GM19035 (cell line): ENCODE results near the gene WIPF2.
"Not testable (repeated sequence)": the region's sequence is repeated elsewhere in the genome, so short reads cannot be mapped to it uniquely, and the experiment has no call there.

Experiments used
- ATAC-seq: cut with Tn5 transposase; IDR thresholded peaks from one replicate; pipeline ENCODE4 v1.9.1; 2021; ENCODE audit not compliant: unreplicated experiment

WIPF2 gene

DNA sequence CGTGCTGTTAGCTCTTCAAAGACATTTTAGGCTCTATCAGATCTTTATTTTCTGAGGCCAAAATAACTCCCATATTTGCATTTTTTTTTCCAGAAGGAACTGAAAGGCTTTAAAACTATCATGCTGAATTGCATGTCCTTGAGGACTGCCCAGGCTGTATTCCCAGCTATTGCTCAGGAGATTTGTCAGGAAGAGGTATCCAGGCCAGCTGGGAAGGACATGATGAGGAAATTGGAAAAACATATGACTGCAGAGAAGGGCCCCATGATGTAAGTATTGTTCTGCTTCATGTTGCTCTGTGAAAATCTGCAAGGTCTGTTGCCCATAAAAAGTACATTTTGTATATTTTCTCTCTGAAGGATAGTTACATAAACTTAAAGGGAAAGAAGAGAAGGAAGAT, 74.3 kb downstream of the WIPF2 start:
- ATAC-seq, result no peak

DNA sequence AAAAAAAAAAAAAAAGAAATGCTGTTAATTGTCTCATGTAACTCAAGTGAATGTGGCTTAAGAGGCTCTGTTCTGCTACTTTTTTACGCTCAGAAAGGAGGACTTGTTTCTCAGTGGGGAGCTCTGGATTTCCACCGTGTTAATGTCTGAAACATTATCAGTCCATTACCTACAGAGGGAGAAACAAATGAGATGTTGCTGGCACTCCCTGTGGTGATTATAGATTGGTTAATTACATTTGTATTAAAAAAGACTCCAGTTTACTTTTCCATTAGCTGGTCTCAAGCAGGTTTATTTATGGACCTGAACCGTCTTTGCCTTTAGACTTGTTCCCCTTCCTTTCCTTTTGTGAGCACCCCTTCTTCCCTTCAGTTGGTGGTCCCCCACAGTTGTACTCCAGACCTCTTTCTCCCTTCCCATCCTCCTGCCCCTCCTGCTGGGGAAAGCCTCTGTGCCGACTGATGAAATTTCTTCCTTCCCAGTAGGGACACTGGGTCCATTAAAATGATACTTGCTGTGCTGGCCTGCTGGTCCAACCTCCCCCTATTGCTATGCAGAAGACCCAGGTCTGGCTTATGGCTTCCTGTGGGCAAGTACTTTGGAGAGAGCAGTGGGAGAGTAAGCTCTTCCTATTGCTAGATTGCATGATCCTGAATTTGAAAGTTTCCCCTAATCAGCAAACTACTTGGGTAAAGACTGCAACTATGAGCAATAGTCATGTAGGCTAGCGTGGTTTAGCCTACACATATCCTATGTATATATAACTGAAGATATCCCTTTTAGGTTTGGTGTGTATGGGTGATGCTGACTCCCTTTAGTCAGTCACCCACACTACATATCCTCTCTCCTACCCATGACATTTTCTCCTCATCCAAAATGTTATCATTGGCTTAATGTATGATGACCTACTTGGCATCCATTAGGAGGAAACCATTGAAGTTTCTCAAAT, 76.7 kb downstream of the WIPF2 start:
- no peak for ATAC-seq

DNA sequence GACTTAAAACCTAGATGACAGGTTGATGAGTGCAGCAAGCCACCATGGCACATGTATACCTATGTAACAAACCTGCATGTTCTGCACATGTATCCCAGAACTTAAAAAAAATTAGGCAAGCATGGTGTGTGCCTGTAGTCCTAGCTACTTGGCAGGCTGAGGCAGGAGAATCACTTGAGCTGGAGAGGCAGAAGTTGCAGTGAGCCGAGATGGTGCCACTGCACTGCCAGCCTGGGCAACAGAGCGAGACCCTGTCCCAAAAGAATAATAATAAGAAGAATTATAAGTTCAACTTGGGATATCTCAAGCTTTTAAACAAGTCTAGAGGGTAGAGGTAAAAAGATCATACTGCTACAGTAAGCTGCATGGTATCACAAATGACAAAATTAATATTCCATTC, 78.4 kb downstream of the WIPF2 start:
- no peak for ATAC-seq

DNA sequence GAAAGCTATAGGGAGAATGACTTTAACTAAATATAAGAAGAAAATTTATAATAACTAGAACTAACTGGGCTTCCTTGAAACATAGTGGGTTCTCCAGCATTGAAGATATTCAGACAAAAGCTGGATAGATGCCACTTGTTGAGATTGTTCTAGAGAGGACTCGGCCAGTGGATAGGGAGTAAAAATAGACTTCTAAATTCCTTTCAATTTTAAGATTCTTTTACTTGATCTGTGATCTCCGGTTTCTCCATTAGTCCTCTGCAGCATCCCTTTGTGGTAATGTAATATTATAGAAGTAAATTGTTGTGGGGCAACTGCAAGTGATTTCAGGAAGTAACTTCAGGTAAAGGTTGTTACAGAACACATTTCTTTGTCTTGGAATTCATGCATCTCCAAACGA, 79.6 kb downstream of the WIPF2 start:
- ATAC-seq, result no peak

DNA sequence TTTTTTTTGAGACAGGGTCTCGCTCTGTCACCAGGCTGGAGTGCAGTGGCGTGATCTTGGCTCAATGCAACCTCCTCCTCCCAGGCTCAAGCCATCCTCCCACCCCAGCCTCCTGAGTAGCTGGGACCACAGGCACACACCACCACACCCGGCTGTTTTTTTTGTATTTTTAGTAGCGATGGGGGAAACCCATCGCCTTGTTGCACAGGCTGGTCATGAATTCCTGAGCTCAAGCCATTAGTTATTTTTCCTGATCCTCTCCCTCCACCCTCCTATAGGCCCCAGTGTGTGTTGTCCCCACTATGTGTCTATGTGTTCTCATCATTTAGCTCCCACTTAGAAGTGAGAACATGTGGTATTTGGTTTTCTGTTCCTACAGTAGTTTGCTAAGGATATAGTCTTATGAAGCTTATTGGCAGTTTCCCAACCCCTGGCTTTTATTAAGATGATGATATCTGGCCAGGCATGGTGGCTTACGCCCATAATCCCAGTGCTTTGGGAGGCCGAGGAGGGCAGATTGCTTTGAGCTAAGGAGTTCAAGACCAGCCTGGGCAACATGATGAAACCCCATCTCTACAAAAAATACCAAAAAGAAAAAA, 80.2 kb downstream of the WIPF2 start:
- not testable (repeated sequence) for ATAC-seq

DNA sequence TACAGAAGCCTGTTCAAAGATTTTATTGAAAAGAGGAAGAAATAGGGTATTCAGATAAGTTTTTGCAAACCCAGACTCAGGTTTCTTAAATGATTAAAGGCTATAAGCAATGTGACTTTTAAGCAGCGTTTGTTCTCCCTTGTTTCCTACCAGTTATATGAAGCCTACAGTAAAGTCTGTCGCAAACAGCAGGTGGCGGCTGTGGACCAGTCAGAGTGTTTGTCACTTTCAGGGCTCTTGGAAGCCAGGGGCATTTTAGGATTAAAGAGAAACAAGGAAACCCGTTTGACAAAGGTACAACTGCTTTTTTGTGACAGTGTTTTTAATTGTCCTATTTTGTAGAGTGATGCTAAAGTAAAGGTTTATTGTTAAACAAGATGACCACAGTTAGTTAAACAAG, 82.2 kb downstream of the WIPF2 start:
- no peak for ATAC-seq

DNA sequence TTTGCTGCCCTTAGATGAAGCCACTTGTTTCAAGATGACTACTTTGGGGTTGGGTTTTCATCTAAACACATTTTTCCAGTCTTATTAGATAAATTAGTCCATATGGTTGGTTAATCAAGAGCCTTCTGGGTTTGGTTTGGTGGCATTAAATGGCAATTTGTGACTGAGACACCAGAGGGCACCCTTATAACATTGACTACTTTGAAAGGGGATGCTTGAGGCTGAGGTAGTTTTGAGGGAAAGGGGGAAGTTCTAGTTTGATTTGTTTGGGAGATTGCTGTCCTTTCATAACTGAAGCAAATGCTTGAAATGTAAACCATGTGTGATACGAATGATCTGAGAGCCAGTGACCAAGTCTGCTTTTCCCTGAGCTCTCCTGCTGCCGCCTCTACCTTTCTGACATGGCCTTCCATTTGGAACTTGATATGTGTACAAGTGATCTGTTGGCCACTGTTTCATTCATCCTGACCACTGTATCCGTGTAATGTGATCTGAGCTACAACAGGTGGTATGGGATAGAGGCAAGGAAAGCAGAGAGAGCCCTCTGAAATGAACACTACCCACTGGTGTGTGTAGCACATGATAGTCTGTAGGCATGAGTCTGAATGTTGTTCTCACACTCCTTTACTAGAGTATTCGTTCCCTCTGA, 84.0 kb downstream of the WIPF2 start:
- ATAC-seq, result no peak

DNA sequence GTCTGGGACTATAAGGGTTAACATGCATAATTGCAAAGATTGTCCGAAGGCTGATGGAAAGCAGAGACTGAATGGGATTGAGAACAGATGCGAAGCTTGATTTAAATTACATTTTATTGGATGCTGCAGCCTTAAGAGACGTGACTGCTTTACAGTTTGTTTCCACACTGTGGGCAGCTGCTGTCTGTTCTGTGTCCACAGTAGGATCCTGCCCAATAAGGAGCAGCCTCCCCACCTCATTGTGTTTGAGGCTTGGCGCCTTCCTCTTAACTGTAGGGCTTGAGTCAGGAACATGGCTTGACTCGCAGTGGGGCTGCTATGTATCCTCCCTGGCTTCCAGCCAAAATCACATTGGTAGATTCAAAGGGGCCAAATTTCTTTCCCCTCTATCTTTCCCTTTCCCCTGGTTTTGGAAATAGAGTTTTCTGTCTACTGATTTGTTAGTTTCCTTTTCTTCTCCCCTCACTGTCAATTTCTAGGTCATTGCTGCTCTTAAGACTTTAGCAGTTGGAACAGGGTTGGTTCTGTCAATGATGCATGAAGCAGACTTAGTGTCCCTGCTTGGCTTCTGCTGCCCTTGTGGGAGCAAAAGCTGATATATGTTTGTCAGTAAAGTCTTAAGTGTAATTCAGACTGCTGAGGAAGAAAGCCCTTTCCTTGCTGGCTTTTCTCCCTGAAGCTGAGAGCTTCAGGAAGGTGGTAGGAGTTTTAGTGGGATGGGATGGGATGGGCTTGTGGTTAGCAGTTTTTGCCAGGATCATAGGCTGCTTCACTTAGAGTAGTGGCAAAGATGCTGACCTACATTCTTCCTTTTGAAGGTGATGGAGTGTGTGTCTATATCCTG, 84.8 kb downstream of the WIPF2 start:
- ATAC-seq, result no peak

DNA sequence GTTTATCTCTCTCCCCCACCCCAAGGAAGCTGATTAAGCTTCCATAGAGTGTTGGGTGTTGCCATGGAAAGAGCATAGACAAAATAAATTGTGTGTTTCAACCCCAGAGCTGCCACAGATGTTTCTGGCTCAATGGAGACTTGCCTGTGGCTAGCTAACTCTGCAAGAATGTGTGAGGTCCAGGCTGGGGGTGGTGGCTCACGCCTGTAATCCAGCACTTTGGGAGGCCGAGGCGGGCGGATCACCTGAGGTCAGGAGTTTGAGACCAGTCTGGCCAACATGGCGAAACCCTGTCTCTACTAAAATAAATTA, 85.4 kb downstream of the WIPF2 start:
- not testable (repeated sequence) for ATAC-seq

DNA sequence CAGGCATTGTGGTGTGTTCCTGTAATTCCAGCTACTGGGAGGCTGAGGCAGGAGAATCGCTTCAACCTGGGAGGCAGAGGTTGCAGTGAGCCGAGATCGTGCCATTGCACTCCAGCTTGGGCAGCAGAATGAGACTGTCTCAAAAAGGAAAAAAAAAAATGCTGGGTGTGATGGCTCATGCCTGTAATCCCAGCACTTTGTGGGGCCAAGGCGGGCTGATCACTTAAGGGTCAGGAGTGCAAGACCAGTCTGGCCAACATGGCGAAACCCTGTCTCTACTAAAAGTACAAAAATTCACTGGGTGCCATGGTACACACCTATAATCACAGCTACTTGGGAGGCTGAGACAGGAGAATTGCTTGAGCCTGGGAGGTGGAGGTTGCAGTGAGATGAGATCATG, 85.8 kb downstream of the WIPF2 start:
- not testable (repeated sequence) for ATAC-seq

DNA sequence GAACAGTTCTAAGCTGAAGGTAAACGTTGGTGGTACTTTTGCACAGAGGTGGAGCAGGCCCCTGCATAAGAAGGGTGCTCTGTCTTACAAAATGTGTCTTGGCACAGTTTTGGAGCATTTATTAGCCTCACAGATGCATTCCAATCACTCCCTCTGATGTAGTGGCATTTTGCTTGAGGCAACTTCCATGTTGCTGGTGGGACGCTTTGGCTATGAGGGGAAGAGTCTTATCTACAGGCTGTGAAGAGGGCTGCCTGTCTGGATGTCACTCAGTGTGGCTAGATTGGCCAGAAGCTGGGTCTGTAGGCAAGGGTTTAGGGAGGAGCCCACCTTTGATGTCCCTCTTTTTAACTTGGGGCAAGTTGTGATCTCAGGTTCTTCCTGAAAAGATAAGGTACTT, 87.3 kb downstream of the WIPF2 start:
- no peak for ATAC-seq

DNA sequence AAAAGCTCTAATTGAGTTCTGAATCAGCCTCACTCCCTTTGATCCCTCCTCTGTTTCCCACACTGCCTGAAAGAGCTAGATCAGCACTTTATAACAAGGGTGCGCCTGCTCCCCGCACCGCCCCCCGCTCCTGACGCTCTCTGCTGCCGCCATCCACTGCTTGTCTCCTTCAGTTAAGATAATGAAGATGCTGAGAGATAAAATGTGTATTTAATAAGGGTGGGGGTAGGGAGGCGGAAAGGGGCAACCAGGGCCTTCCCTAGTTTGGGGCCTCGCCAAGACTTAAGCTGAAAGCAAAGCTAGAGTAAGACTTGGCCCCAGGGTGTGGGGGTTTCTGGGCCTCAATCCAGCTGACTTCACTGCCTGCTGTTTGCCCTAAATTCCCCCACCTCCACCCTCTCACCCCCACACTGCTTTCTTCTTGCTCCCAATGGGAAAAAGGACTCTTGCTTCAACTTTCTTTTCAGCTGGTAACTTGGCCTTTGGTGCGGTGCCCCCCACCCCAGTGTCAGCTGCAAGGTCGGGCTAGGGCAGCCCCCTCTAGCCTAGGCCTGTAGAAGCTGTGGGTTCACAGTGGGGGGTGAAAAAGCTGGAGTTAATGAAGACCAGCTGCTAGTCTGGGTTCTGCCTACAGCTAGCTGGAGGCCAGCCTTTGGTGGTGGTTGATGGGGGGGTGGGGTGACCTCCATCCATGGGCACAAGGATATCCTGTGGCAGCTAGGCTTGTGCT, 88.1 kb downstream of the WIPF2 start:
- no peak for ATAC-seq

DNA sequence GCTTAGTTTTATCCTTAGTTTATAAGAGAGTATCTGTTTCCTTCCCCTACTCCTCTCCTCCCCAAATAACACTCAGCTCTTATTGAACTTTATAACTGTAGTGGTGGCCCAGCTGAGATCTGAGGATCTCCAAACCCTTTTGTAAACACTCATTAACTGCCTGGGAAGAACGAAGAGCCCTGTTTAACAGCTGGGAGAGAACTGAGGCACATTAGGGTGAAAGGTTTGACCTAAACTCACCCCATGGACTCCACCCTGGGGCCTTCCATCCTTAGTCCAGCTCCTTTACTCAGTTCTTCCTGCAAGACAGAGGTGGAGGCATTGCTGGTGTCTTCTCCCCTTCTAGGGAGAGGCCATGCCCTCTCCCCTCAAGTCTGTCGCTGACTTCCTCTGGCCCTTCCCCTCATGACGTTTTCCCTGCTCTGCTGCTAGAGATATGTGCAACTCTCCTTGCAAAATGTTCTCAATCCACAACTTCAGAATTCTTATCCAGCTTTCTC, 88.7 kb downstream of the WIPF2 start:
- ATAC-seq, result no peak

DNA sequence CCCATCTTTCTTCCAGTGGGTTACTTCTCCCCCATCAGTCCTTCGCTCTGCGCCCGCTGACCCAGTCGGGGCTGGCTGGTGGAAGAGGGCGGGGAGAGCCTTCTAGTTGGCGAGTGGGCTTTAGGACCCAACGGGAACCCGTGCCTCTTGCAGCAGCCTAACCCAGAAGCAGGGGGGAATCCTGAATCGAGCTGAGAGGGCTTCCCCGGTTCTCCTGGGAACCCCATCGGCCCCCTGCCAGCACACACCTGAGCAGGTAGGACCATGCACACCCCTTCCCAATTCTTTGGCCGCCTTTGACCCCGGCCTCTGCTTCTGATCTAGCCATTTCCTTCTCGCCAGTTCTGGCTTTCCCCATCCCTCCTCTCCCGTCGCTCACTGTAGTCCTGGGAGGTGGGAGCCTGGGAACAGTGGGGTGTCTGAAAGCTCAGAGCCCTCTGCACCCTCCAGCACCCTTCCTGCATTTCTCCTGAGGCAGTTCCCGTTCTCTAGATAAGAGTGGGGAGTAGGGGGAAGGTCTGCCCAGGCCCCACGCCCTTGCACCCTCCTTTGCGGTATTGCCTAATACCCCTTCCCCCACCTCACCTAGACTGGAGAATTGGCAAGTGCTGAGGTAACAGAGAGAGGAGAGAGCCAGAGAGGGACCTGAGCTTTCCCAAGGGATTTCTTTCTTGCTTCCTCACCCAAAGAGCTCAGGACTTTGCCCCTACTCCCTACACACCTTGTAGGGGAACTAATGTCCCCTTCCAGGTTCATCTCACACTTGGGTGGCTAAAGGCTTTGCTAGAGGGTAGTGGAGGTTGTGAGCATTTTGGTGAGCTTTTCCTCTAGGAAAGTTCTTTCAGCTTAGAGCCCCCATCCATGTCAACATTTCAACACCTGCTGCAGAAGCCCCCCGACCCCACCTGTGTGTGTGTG, 90.2 kb downstream of the WIPF2 start, which contains the start of gene RARA:
RARA (plus strand) TSS at position 150 of the 918 bp plus-strand sequence. CDS start 22,039 bp downstream, outside the sequence.
- no peak for ATAC-seq

DNA sequence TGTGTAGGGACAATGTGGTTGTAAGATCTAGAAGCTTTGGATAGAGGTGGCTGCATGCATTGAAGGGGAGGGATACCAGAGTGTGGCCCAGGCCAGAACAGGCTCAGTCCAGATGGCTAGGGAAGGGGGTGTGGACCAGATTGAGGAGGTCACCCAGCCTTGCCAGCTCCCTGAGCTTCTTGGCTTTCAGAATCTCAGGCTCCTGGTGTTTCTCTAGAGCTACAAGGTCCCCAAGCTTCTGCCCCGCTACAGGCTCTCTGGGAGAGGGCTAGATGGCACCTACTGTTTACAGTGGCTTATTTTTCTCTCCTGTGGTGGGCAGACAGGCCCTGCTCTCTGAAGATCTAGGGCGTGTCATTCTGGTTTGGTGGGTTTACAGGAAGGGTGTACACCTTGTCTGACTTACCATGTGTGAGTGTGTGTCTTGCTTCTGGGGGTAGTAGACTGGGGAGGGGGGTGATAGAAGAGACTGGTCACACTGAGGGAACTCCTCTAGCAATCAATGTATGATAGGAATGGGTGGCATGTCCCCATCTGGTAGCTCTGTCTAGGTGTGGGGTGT, 90.9 kb downstream of the WIPF2 start:
- no peak for ATAC-seq

DNA sequence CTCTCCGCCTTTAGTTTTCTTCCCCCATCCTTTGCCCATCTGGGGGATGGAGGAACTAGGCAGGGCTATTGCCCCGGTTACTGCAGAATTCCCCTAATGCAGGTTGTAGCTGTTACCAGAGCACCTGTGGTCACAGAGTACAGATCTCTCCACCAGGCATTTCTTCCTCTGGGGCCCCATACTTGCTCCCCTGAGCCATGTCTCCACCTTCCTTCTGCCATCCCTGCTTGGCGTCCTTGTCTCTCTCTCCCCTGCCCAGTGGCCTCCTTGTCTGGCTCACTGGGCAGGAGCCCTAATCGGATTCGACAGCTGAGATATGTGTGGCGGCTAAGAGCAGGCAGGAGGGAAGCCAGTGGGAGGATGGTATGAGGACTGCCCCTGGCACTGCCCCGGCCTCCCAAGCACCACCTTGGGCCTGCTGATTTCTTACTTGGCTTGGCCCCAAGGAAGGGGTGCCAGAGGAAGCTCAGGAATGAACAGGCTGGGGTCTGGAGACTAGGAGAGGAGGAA, 91.8 kb downstream of the WIPF2 start:
- ATAC-seq, result no peak

DNA sequence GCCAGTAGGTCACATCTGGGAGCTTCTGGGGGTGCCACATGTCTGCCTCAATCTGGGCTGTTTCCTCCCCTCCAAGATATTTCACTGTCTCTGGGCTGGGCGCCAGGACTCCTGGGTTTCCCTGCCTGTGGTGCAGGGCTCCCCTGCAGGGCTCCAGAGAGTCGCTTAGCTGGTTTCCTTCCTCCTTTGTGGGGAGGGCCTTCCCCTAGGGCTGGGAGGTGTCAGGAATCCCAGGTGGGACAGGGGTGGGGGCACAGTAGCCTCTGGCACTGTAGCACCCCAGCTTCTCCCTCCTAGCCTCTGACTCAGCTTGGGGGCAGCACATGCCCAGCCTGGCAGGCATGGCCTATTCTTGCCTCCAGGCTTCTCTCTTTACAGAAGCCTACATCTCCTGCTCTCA, 92.5 kb downstream of the WIPF2 start:
- ATAC-seq, result no peak

DNA sequence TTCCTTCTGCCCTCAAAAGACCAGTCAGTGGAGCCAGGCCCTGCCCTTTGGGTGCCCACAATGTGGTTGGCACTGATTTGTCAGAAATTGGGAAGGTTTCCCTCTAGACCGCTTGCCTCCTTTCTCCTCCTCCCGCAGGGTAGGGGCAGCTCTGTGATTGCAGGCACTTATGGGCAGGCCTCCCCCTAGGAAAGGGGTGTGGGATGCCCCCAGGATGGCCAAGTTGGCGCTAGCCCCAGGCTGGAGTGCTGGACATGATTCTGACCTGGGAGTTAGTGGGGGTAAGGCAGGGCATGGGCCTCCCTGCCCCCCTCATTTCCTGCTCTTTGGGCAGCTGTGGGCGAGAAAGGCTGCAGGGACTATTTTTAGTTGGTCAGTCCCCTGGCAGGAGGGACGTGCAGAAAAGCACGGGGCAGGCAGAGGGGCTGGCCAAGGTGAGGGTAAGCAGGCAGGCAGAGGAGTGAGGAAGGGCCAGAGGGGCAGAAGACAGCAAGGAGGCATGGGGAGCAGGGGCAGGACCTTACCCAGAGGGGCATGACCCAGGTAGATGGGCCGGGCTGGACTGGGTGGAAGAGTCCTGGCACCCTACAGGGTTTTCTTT, 93.1 kb downstream of the WIPF2 start:
- ATAC-seq, result no peak
